ENCODE data around the gene TRMT10B. TPM values are rescaled to one million over a fixed set of nuclear protein-coding genes. Genes with fewer than 3 reads are reported as not detected.

Gene TRMT10B
- total and polyA plus RNA-seq, 10 of the 15 experiments (the other 5 are each of a cell fraction or from before 2014, with no cell fraction given), result 3.7 to 11.7 (median 6.8) TPM

DNA sequence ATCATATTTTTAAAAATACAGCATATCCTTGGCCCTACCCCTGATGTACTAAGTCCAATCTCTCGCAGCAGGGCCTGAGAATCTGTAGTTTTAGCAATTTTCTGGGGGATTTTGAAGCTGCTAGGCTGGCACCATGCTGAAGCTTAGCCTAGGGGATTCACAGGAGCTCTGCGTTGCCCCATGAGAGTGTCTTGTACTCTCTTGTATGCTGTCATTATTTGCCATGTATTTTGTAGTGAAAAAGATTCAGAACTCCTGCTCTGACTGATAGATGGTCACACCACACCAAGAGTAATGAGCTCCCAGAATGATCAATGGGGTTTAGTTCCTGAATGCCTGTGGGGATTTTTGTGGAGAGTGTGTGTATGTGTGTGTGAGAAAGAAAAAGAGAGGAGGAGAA lies 20.7 kb upstream of the TRMT10B start:
- Histone ChIP-seq H4K20me1 (ENCODE audit: control insufficient read depth, insufficient read depth) (no peaks in the 10 kb centered on the region), H2AFZ (ENCODE audit: control insufficient read depth, low read depth, low read length) (no peak overlapping the region), H3K36me3 (ENCODE audit: control insufficient read depth in 2 of 2, insufficient read depth in 2 of 2, low read length in 1 of 2) (no peaks in the 10 kb centered on the region), H3K4me1 (ENCODE audit: control insufficient read depth, insufficient read depth, low read length) (no peaks in the 10 kb centered on the region), H3K4me2 (ENCODE audit: control insufficient read depth, insufficient read depth) (no peak overlapping the region), H3K9me3 (replicated peaks; ENCODE audit: control insufficient read depth, insufficient read depth, low read length) (no peaks in the 10 kb centered on the region), H3K27me3 (replicated peaks in 1 of 2; ENCODE audit: control insufficient read depth in 2 of 2, insufficient read depth in 2 of 2, low read length in 1 of 2) (0 out of 4 replicates have a peak, but pooled peaks cover 0 to 1% of the 10 kb centered on the region in 2 experiments), H3K27ac (ENCODE audit: control insufficient read depth, insufficient read depth) (no peak overlapping the region), H3K4me3 (no peak overlapping the region), H3K9ac (ENCODE audit: control insufficient read depth, insufficient read depth, low read length) (no peak overlapping the region), H3K79me2 (ENCODE audit: control insufficient read depth, insufficient read depth, low read length) (no peaks in the 10 kb centered on the region)
- 4% methylated on average over 2 of the region's 2 CpGs for WGBS (ENCODE audit: insufficient coverage, insufficient replicate concordance, low lambda C conversion rate, missing lambda C conversion rate)
- POLR2A ChIA-PET, result interaction anchor here (1.0 to 1.1 kb wide), 2 partner anchors 10 to 141 kb away, joined by 3 to 4 read pairs; no protein-coding TSS in a partner anchor
- no peak for TF ChIP-seq BCL11A (IDR thresholded peaks at IDR 0.05; ENCODE audit: low read depth, low read length)
- TF ChIP-seq MXI1 (IDR thresholded peaks at IDR 0.05; ENCODE audit: low read depth, low read length), result no peak
- TF ChIP-seq EGR1 (IDR thresholded peaks at IDR 0.05; ENCODE audit: borderline replicate concordance in 1 of 2, low read depth in 2 of 2, low read length in 2 of 2), result no peak
- no peak for TF ChIP-seq NFYB (IDR thresholded peaks at IDR 0.05; ENCODE audit: insufficient read depth, low read depth, low read length)
- no peak for TF ChIP-seq SREBF1 (IDR thresholded peaks at IDR 0.05; ENCODE audit: low read length)
- TF ChIP-seq, protein P1, sequence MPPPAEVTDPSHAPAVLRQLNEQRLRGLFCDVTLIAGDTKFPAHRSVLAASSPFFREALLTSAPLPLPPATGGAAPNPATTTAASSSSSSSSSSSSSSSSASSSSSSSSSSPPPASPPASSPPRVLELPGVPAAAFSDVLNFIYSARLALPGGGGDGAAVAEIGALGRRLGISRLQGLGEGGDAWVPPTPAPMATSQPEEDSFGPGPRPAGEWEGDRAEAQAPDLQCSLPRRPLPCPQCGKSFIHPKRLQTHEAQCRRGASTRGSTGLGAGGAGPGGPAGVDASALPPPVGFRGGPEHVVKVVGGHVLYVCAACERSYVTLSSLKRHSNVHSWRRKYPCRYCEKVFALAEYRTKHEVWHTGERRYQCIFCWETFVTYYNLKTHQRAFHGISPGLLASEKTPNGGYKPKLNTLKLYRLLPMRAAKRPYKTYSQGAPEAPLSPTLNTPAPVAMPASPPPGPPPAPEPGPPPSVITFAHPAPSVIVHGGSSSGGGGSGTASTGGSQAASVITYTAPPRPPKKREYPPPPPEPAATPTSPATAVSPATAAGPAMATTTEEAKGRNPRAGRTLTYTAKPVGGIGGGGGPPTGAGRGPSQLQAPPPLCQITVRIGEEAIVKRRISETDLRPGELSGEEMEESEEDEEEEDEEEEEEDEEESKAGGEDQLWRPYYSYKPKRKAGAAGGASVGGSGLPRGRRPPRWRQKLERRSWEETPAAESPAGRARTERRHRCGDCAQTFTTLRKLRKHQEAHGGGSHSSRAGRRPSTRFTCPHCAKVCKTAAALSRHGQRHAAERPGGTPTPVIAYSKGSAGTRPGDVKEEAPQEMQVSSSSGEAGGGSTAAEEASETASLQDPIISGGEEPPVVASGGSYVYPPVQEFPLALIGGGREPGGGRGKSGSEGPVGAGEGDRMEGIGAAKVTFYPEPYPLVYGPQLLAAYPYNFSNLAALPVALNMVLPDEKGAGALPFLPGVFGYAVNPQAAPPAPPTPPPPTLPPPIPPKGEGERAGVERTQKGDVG (CRISPR knock-in tag; IDR thresholded peaks at IDR 0.05), result no peak
- TF ChIP-seq, protein P2, sequence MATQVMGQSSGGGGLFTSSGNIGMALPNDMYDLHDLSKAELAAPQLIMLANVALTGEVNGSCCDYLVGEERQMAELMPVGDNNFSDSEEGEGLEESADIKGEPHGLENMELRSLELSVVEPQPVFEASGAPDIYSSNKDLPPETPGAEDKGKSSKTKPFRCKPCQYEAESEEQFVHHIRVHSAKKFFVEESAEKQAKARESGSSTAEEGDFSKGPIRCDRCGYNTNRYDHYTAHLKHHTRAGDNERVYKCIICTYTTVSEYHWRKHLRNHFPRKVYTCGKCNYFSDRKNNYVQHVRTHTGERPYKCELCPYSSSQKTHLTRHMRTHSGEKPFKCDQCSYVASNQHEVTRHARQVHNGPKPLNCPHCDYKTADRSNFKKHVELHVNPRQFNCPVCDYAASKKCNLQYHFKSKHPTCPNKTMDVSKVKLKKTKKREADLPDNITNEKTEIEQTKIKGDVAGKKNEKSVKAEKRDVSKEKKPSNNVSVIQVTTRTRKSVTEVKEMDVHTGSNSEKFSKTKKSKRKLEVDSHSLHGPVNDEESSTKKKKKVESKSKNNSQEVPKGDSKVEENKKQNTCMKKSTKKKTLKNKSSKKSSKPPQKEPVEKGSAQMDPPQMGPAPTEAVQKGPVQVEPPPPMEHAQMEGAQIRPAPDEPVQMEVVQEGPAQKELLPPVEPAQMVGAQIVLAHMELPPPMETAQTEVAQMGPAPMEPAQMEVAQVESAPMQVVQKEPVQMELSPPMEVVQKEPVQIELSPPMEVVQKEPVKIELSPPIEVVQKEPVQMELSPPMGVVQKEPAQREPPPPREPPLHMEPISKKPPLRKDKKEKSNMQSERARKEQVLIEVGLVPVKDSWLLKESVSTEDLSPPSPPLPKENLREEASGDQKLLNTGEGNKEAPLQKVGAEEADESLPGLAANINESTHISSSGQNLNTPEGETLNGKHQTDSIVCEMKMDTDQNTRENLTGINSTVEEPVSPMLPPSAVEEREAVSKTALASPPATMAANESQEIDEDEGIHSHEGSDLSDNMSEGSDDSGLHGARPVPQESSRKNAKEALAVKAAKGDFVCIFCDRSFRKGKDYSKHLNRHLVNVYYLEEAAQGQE (IDR thresholded peaks at IDR 0.05; ENCODE audit: low read depth, low read length), result no peak
- TF ChIP-seq SMARCA5 (IDR thresholded peaks at IDR 0.05), result no peak
- TF ChIP-seq RBBP5 (conservative IDR thresholded peaks at IDR 0.05), result no peak
- TF ChIP-seq, protein P3, sequence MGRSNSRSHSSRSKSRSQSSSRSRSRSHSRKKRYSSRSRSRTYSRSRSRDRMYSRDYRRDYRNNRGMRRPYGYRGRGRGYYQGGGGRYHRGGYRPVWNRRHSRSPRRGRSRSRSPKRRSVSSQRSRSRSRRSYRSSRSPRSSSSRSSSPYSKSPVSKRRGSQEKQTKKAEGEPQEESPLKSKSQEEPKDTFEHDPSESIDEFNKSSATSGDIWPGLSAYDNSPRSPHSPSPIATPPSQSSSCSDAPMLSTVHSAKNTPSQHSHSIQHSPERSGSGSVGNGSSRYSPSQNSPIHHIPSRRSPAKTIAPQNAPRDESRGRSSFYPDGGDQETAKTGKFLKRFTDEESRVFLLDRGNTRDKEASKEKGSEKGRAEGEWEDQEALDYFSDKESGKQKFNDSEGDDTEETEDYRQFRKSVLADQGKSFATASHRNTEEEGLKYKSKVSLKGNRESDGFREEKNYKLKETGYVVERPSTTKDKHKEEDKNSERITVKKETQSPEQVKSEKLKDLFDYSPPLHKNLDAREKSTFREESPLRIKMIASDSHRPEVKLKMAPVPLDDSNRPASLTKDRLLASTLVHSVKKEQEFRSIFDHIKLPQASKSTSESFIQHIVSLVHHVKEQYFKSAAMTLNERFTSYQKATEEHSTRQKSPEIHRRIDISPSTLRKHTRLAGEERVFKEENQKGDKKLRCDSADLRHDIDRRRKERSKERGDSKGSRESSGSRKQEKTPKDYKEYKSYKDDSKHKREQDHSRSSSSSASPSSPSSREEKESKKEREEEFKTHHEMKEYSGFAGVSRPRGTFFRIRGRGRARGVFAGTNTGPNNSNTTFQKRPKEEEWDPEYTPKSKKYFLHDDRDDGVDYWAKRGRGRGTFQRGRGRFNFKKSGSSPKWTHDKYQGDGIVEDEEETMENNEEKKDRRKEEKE (IDR thresholded peaks at IDR 0.05), result no peak
- no peak for TF ChIP-seq ZZZ3 (IDR thresholded peaks at IDR 0.05; ENCODE audit: control insufficient read depth, insufficient read length, low read depth)
- ATAC-seq, result peak; percentile 83
- no peak for DNase-seq (ENCODE audit: low read depth, low spot score)
- RAD21 ChIA-PET (ENCODE audit: unreplicated experiment), result interaction anchor here (0.6 kb wide), 1 partner anchor 1626 kb away, joined by 3 read pairs; no protein-coding TSS in a partner anchor
- no TSS peak for BruUV-seq (replicated peaks)
- CTCF ChIA-PET, result interaction anchor here (1.4 kb wide), 1 partner anchor 15 kb away, joined by 4 read pairs; no protein-coding TSS in a partner anchor
- SMC1A ChIA-PET (ENCODE audit: uncharacterized antibody, unreplicated experiment), result interaction anchor here (0.9 to 1.5 kb wide), 6 partner anchors 8 to 169 kb away, joined by 3 read pairs; no protein-coding TSS in a partner anchor
- intact Hi-C loops (cut with micrococcal nuclease; ENCODE audit: unreplicated experiment) (no loop called here), in situ Hi-C loops (cut with MboI) (no loop called here)
- no peak for FAIRE-seq
